ENCODE data around the gene CDH26.

CDH26 gene

GRCh38 chr20:60050193-60050947 is 92.1 kb downstream of the CDH26 start:
- DNase-seq: no peak

- DNase-seq: no peak
These were observed 93.7 kb downstream of the CDH26 start for GRCh38 chr20:60051911-60052310.

GRCh38 chr20:60052322-60052721 is 94.1 kb downstream of the CDH26 start:
- no peak for DNase-seq

GRCh38 chr20:60053125-60053817 is 95.0 kb downstream of the CDH26 start:
- no peak for DNase-seq

- DNase-seq: no peak
These were observed 95.6 kb downstream of the CDH26 start for GRCh38 chr20:60053818-60054190.

- no peak for DNase-seq
These were observed 96.8 kb downstream of the CDH26 start for GRCh38 chr20:60054716-60055634.

- no peak for DNase-seq
These were observed 97.5 kb downstream of the CDH26 start for GRCh38 chr20:60055740-60056139.

- no peak for DNase-seq
These were observed 98.3 kb downstream of the CDH26 start for GRCh38 chr20:60056407-60057122.

- peak; percentile 51 for DNase-seq
These were observed 99.1 kb downstream of the CDH26 start for GRCh38 chr20:60057123-60057865.

- DNase-seq: no peak
These were observed 99.9 kb downstream of the CDH26 start for GRCh38 chr20:60057866-60058807.

GRCh38 chr20:60058879-60059278 is 100.7 kb downstream of the CDH26 start:
- DNase-seq: no peak

GRCh38 chr20:60060006-60060557 is 101.9 kb downstream of the CDH26 start:
- DNase-seq: no peak

- no peak for DNase-seq
These were observed 102.4 kb downstream of the CDH26 start for GRCh38 chr20:60060593-60060992.

- DNase-seq: no peak
These were observed 104.3 kb downstream of the CDH26 start for GRCh38 chr20:60062431-60063047.

GRCh38 chr20:60063048-60063451 is 104.8 kb downstream of the CDH26 start:
- no peak for DNase-seq

GRCh38 chr20:60063739-60064380 is 105.6 kb downstream of the CDH26 start:
- no peak for DNase-seq

Data from activated CD4-positive, CD25-positive, alpha-beta regulatory T cell treated with anti-CD3 and anti-CD28 coated beads, Interleukin-2, amount 50 U/mL, for 72 hours (primary cell).